ENCODE results near the gene DERA.
A peak's percentile ranks its signal among the peaks of the same experiment; 100 is the strongest.

Gene DERA

GRCh38 chr12:15892645-15893259, 18.4 kb upstream of the DERA start:
- no peak for TF ChIP-seq CTCF (IDR thresholded peaks at IDR 0.05)

GRCh38 chr12:15893260-15893659, 17.9 kb upstream of the DERA start:
- no peak for TF ChIP-seq CTCF (IDR thresholded peaks at IDR 0.05)

- TF ChIP-seq CTCF (IDR thresholded peaks at IDR 0.05) = no peak
These were observed 14.3 kb upstream of the DERA start for GRCh38 chr12:15896867-15897266.

- no peak for TF ChIP-seq CTCF (IDR thresholded peaks at IDR 0.05)
These were observed 13.7 kb upstream of the DERA start for GRCh38 chr12:15897433-15897832.

GRCh38 chr12:15899282-15899870, 11.8 kb upstream of the DERA start:
- peak; percentile 78 for TF ChIP-seq CTCF (IDR thresholded peaks at IDR 0.05)

GRCh38 chr12:15904378-15904920, 6.7 kb upstream of the DERA start:
- no peak for TF ChIP-seq CTCF (IDR thresholded peaks at IDR 0.05)

- TF ChIP-seq CTCF (IDR thresholded peaks at IDR 0.05) = no peak
These were observed 666 bp upstream of the DERA start for GRCh38 chr12:15910468-15910863.
